CD1c-positive myeloid dendritic cell (primary cell): ENCODE data around the gene SLC45A2.
"Not testable (repeated sequence)": the region's sequence is repeated elsewhere in the genome, so short reads cannot be mapped to it uniquely, and the experiment has no call there.

Experiments
- DNase-seq: peaks from one replicate; pipeline ENCODE4 v3.0.0-alpha.2; 2016; ENCODE audit errors: extremely low spot score

Gene SLC45A2, protein sequence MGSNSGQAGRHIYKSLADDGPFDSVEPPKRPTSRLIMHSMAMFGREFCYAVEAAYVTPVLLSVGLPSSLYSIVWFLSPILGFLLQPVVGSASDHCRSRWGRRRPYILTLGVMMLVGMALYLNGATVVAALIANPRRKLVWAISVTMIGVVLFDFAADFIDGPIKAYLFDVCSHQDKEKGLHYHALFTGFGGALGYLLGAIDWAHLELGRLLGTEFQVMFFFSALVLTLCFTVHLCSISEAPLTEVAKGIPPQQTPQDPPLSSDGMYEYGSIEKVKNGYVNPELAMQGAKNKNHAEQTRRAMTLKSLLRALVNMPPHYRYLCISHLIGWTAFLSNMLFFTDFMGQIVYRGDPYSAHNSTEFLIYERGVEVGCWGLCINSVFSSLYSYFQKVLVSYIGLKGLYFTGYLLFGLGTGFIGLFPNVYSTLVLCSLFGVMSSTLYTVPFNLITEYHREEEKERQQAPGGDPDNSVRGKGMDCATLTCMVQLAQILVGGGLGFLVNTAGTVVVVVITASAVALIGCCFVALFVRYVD

GRCh38 chr5:33984671-33985124, at the start of gene SLC45A2:
TSS of gene SLC45A2 (minus strand) at chr5:33984693. CDS start at chr5:33984583, 110 bp downstream.
- DNase-seq, result no peak

GRCh38 chr5:34031966-34032365, 47.5 kb upstream of the SLC45A2 start:
- no peak for DNase-seq

GRCh38 chr5:34031117-34031516, 46.6 kb upstream of the SLC45A2 start:
- no peak for DNase-seq

GRCh38 chr5:34030585-34030984, 46.1 kb upstream of the SLC45A2 start:
- DNase-seq, result not testable (repeated sequence)

- no peak for DNase-seq
Measured at GRCh38 chr5:34030048-34030447, 45.6 kb upstream of the SLC45A2 start.

GRCh38 chr5:34028349-34028748, 43.9 kb upstream of the SLC45A2 start:
- DNase-seq, result no peak

DNA sequence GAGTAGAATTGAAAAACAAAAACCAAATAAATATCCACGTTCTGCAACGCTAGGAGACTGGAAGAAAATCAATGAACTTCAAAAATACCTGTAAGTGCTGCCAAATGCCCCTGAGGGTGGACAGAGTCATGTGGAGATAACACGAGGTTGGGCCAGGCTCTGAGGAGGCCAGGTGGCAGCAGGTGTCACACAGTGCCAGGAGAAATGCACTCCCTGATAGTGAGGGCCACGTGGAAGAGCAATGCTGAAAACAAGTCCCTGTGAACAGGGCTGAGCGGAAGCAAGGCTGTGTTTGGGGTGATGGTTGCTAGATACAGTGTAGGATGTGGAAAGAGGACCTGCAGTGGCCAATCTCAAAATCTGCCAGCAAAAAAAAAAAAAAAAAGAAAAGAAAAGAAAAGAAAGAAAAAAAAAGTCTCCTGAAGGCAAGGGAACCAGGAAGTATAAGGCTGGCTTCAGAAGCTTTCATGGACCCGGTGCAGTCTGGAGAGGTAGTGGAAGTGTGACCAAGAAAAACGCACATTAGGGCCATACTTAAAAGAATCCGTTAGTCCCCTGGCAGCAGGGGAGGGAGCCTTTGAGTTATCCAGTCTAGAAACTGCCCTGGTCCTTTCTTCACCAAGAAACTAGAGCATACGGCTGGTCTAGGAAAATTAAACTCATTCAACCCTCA, 41.7 kb upstream of the SLC45A2 start:
- DNase-seq, result no peak

DNA sequence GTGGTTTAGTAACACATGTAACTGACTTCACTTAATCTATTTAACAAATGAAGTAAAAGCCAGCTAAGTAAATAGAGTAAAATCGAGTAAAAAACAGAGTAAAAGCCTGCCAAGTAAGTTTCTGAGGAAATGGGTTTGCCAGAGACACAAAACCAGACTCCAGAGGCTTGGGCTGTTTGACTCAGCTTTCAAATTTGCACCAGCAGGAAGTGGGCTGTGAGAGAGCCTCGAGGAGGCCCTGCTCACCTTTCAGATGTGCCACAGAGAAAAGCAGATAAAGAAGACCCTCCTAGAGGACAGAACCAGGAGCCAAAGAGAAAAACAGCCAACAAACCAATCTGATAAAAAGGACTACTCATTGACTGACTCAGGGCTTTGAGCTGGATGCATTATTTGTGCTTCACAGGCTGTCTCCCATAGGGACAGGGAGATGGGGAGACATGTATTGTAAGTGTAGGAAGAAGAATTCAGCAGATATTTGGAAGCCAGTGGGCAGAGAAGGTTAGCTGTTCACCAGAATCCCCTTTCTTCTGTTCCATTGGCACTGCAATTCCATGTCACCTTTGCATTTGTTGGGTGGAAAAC, 37.7 kb upstream of the SLC45A2 start:
- DNase-seq, result no peak

DNA sequence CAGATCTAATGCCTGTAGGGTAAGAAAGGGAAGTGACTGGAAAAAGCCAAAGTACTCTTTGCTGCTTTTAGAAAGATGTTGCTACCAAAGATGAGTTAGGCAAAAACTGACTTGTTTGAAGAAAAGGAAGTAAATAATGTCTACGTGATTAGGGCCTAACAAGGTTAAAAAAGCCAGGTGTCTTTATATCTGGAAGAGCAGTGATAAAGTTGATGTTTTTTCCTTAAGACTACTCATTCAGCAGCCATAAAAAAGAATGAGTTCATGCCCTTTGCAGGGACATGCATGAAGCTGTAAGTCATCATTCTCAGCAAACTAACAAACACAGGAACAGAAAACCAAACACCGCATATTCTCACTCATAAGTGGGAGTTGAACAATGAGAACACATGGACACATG, 36.8 kb upstream of the SLC45A2 start:
- DNase-seq, result no peak

DNA sequence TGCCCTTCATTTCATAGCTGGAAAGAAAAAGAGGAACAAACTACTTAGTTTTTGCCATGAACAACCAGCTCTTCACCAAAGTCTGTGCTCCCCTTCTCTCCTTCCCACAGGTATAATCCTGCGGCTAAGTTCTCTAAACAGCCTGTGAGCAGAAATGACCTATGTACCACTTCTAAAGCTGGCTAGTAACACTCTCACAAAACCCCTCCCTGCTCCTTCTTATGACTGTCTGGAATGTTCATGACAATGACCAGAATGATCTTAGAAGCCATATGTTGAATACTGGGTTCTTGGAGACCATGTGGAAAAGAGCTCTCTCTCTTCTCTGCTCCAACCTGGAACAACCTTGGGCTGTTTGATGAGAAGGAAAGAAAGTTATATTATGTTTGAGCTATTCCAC, 36.2 kb upstream of the SLC45A2 start:
- DNase-seq, result no peak

GRCh38 chr5:34017254-34017653, 32.8 kb upstream of the SLC45A2 start:
- no peak for DNase-seq

GRCh38 chr5:34016750-34017149, 32.3 kb upstream of the SLC45A2 start:
- DNase-seq, result no peak

DNA sequence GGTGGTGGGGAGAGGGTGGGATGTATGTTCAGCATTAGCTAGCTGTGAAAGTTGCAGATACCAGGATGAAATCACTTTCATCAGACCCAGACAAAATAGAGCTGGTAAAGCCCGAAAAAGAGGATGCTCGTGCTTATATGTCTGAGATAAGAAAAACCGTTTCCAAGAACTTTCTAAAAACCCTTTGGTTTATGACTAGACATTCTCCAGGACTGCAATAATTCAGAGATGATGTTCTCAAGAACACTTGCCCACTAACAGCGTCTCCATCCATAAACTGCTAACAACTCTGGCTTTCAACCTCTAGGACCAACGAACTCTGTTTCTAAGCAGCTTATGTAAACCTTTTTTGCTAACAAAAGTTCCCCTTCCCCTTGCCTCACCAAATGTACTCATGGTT, 31.7 kb upstream of the SLC45A2 start:
- no peak for DNase-seq

DNA sequence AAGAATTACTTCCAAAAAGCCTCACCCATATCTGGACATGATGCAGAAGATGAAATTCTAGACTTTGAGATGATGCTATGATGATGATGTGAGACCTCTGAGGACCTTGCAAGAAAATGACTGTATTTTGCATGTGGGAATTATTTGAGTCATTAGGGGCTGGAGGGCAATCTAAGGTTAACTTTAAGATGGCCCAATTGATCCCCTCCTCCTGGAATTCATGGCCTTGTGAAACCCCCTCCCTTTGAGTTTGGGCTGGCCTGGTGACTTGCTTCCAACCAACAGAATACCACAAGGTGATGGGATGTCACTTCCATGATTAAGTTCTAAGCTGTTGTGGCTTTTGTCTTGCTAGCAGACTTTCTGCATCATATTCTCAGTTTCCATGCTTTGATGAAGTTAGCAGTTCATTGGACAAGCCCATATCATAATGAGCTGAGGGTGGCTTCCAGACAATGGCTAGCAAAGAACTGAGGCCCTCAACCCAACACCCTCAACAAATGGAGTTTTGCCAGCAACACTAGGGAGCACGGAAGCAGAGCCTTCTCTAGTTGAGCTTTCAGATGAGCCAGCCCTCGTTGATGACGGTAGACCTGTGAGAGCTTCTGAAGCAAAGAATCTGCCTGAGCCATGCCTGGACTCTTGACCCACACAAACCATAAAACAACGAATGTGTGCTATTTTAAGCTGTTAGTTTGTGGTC, 30.8 kb upstream of the SLC45A2 start:
- no peak for DNase-seq

DNA sequence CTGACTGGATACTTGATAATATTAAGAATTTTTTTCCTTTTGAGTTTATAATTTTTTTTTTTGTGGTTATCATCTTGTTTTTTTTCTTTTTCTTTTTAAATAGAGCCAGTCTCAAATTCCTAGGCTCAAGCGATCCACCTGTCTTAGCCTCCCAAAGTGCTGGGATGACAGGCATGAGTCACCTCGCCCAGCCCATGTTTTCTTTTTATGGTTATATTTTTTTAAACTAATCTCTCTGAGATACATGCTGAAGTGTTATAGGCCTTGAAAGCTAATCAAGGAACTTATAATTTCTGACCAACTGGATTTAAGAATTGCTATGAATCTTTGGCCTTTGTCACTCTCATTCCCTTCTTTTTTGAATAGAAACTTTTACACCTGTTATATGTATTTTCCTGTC, 30.1 kb upstream of the SLC45A2 start:
- DNase-seq, result no peak

DNA sequence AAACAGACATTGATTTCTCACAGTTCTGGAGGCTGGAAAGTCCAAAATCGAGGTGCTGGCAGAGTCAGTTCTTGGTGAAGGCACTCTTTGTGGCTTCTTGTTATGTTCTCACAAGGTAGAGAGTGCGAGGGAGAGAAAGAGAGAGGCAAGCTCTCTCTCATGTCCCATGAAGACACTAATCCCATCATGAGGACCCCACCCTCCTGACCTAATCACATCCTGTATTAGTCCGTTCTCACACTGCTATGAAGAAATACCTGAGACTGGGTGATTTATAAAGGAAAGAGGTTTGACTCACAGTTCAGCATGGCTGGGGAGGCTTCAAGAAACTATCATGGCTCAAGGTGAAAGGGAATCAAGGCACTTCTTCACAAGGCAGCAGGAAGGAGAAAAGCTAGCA, 29.1 kb upstream of the SLC45A2 start:
- DNase-seq, result no peak

DNA sequence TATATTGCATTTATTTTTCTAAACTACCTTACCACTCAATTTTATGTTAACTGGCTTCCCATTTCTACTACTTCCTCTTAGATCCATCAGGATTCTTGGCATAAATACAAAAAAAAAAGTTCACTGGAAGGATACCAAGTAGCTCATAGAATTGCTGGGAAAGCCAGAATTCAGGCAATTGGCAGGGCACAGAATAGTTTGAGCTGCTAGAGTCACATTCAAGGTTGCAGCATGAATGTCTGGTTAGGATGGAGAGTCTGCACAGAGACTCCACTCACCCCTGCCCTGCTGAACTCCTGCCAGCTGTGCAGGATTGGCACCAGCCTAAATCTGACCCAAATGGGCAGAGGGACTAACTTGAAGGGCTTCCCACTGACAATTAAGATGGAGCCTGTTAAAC, 28.3 kb upstream of the SLC45A2 start:
- DNase-seq, result no peak

- DNase-seq, result no peak
Measured at GRCh38 chr5:34011536-34011935, 27.0 kb upstream of the SLC45A2 start.

GRCh38 chr5:34010146-34010545, 25.7 kb upstream of the SLC45A2 start:
- not testable (repeated sequence) for DNase-seq

GRCh38 chr5:34009610-34010009, 25.1 kb upstream of the SLC45A2 start:
- DNase-seq, result no peak

DNA sequence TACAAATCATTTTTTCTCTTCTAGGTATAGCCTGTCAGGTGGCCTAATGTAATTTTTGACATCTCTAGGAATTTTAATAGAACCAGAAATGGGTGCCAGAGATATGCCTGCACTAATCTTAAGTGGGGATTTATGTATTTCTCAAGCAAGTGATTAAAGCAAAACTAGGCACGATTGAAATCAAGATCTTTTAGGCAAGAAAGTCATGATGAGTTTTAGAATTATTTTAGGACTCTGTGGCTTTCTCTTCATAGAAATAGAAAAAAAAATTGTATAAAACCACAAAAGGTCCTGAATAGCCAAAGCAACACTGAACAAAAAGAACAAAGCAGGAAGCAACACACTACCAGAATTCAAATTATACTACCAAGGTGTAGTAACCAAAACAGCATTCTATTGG, 24.3 kb upstream of the SLC45A2 start:
- no peak for DNase-seq
